PC-3 (cell line): ENCODE results near the gene KHK.

Source experiments
- EZH2 ChIP-seq: fragments of 300-600 bp; sonication (generic); IDR thresholded peaks from one replicate; pipeline ENCODE4 v1.6.1; 2017; ENCODE audit warnings: antibody characterized with exemption, mild to moderate bottlenecking, low read length; ENCODE audit not compliant: unreplicated experiment
- TF ChIP-seq, protein P1 (sequence below): fragments of 300-600 bp; sonication (generic); conservative IDR thresholded peaks from 2 replicates; pipeline ENCODE4 v1.5.1; 2017; ENCODE audit warnings: antibody characterized with exemption, low read depth, mild to moderate bottlenecking, low read length

GRCh38 chr2:27094353-27094984 is 7.9 kb downstream of the KHK start:
- TF ChIP-seq, protein P1, sequence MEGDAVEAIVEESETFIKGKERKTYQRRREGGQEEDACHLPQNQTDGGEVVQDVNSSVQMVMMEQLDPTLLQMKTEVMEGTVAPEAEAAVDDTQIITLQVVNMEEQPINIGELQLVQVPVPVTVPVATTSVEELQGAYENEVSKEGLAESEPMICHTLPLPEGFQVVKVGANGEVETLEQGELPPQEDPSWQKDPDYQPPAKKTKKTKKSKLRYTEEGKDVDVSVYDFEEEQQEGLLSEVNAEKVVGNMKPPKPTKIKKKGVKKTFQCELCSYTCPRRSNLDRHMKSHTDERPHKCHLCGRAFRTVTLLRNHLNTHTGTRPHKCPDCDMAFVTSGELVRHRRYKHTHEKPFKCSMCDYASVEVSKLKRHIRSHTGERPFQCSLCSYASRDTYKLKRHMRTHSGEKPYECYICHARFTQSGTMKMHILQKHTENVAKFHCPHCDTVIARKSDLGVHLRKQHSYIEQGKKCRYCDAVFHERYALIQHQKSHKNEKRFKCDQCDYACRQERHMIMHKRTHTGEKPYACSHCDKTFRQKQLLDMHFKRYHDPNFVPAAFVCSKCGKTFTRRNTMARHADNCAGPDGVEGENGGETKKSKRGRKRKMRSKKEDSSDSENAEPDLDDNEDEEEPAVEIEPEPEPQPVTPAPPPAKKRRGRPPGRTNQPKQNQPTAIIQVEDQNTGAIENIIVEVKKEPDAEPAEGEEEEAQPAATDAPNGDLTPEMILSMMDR, result no peak
- TF ChIP-seq EZH2, result no peak
